Measurements from ENCODE around the gene SLC6A15.

DNA sequence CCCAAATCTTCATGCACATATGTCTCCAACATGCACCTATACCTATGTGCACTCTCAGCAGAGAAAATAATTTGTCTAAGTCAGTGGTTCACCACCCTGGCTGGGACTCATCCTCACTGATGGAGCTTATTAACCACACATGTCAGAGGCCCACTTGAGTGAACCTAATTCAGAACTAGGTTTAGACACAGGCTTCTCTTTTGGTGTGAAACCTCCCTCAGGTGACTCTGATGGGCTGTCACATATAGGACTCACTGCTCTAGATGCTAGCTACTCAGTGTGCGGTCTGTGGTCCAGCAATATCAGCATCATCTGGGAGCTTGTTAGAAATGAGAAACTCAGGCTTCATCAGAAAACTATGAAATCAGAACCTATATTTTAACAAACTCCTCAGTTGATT, 85.7 kb downstream of the SLC6A15 start:
- TF ChIP-seq SUZ12 (IDR thresholded peaks at IDR 0.05; ENCODE audit: extremely low read depth, insufficient read depth, insufficient read length) (no peak), ZNF274 (IDR thresholded peaks at IDR 0.05; ENCODE audit: low read depth, low read length) (no peak)
